SK-N-SH treated with all-trans-retinoic acid at 6 μM for 48 hours (cell line): ENCODE data around the gene EFNA4.

ENCODE experiments used
- ATAC-seq: fragments of 200-7000 bp; cut with Tn5 transposase; 3 replicates; pipeline ENCODE4 v1.9.1; 2020; ENCODE audit warnings: mild to moderate bottlenecking, moderate library complexity
- ARNTL ChIP-seq: fragments of 450-650 bp; formaldehyde crosslinking; IDR thresholded peaks from 2 replicates; pipeline ENCODE4 v1.5.0; 2020; ENCODE audit warnings: low read depth, mild to moderate bottlenecking, moderate library complexity, borderline replicate concordance
- BACH2 ChIP-seq: fragments of 250-450 bp; sonication (Bioruptor Pico); IDR thresholded peaks from 2 replicates; pipeline ENCODE4 v1.9.0; 2021; ENCODE audit warnings: mild to moderate bottlenecking, borderline replicate concordance
- CREB5 ChIP-seq: fragments of 250-450 bp; sonication (Bioruptor Pico); IDR thresholded peaks from 2 replicates; pipeline ENCODE4 v1.5.1; 2020; ENCODE audit warnings: low read depth, mild to moderate bottlenecking, moderate library complexity
- CSRNP3 ChIP-seq: fragments of 250-450 bp; sonication (Bioruptor Pico); IDR thresholded peaks from 2 replicates; pipeline ENCODE4 v1.5.1; 2021; ENCODE audit warnings: mild to moderate bottlenecking, moderate library complexity
- ESRRG ChIP-seq: fragments of 250-450 bp; sonication (Bioruptor Pico); IDR thresholded peaks from 2 replicates; pipeline ENCODE4 v1.6.1; 2021; ENCODE audit warnings: mild to moderate bottlenecking
- GLIS3 ChIP-seq: fragments of 250-450 bp; sonication (Bioruptor Pico); IDR thresholded peaks from 2 replicates; pipeline ENCODE4 v1.5.0; 2020; ENCODE audit warnings: mild to moderate bottlenecking, moderate library complexity
- ISL1 ChIP-seq: fragments of 250-450 bp; sonication (Bioruptor Pico); IDR thresholded peaks from 2 replicates; pipeline ENCODE4 v2.1.2; 2022; ENCODE audit warnings: mild to moderate bottlenecking, moderate library complexity
- OSR1 ChIP-seq: fragments of 250-450 bp; sonication (Bioruptor Pico); IDR thresholded peaks from 2 replicates; pipeline ENCODE4 v1.8.0; 2022; ENCODE audit warnings: moderate library complexity, mild to moderate bottlenecking, inconsistent platforms
- PPARA ChIP-seq: fragments of 250-450 bp; sonication (Bioruptor Pico); IDR thresholded peaks from 2 replicates; pipeline ENCODE4 v1.5.0; 2020; ENCODE audit warnings: mild to moderate bottlenecking, borderline replicate concordance
- RARB ChIP-seq: fragments of 250-450 bp; sonication (Bioruptor Pico); IDR thresholded peaks from 2 replicates; pipeline ENCODE4 v1.8.0; 2021; ENCODE audit warnings: mild to moderate bottlenecking, moderate library complexity
- SNAI2 ChIP-seq: fragments of 250-450 bp; sonication (Bioruptor Pico); IDR thresholded peaks from 2 replicates; pipeline ENCODE4 v1.5.0; 2020; ENCODE audit warnings: mild to moderate bottlenecking, moderate library complexity
- TCF4 ChIP-seq: fragments of 250-450 bp; sonication (Bioruptor Pico); IDR thresholded peaks from 2 replicates; pipeline ENCODE4 v1.8.0; 2021; ENCODE audit warnings: mild to moderate bottlenecking, moderate library complexity, borderline replicate concordance
- TOX ChIP-seq: fragments of 250-450 bp; sonication (Bioruptor Pico); IDR thresholded peaks from 2 replicates; pipeline ENCODE4 v1.8.0; 2021; ENCODE audit warnings: mild to moderate bottlenecking, moderate library complexity, borderline replicate concordance
- ZC3H10 ChIP-seq: fragments of 250-450 bp; sonication (Bioruptor Pico); IDR thresholded peaks from 2 replicates; pipeline ENCODE4 v1.5.1; 2021; ENCODE audit warnings: mild to moderate bottlenecking, moderate library complexity
- ZFP3 ChIP-seq: fragments of 250-450 bp; sonication (Bioruptor Pico); IDR thresholded peaks from 2 replicates; pipeline ENCODE4 v1.5.0; 2020; ENCODE audit warnings: mild to moderate bottlenecking, moderate library complexity
- ZFP30 ChIP-seq: fragments of 450-650 bp; formaldehyde crosslinking; IDR thresholded peaks from 2 replicates; pipeline ENCODE4 v1.5.0; 2022; ENCODE audit warnings: mild to moderate bottlenecking, moderate library complexity
- ZNF565 ChIP-seq: fragments of 450-650 bp; formaldehyde crosslinking; conservative IDR thresholded peaks from 2 replicates; pipeline ENCODE4 v1.5.0; 2020; ENCODE audit warnings: low read depth, mild to moderate bottlenecking, moderate library complexity
- ZNF70 ChIP-seq: fragments of 450-650 bp; formaldehyde crosslinking; IDR thresholded peaks from 2 replicates; pipeline ENCODE4 v1.5.0; 2020; ENCODE audit warnings: mild to moderate bottlenecking, moderate library complexity
- ZNF8 ChIP-seq: fragments of 450-650 bp; formaldehyde crosslinking; IDR thresholded peaks from 2 replicates; pipeline ENCODE4 v1.5.0; 2020; ENCODE audit warnings: mild to moderate bottlenecking, moderate library complexity
- TF ChIP-seq, protein P1 (sequence below): fragments of 250-450 bp; sonication (Bioruptor Pico); IDR thresholded peaks from 2 replicates; pipeline ENCODE4 v1.5.0; 2020; ENCODE audit warnings: mild to moderate bottlenecking, moderate library complexity
- TF ChIP-seq, protein P2 (sequence below): fragments of 250-450 bp; sonication (Bioruptor Pico); IDR thresholded peaks from 2 replicates; pipeline ENCODE4 v1.8.0; 2020; ENCODE audit warnings: mild to moderate bottlenecking, moderate library complexity, borderline replicate concordance
- TF ChIP-seq, protein P3 (sequence below): fragments of 250-450 bp; sonication (Bioruptor Pico); IDR thresholded peaks from 2 replicates; pipeline ENCODE4 v1.8.0; 2021; ENCODE audit warnings: low read depth, mild to moderate bottlenecking, moderate library complexity, borderline replicate concordance

EFNA4 gene

GRCh38 chr1:155092641-155093040 lies 29.1 kb downstream of the EFNA4 start:
- no peak for ATAC-seq
- TF ChIP-seq, protein P1, sequence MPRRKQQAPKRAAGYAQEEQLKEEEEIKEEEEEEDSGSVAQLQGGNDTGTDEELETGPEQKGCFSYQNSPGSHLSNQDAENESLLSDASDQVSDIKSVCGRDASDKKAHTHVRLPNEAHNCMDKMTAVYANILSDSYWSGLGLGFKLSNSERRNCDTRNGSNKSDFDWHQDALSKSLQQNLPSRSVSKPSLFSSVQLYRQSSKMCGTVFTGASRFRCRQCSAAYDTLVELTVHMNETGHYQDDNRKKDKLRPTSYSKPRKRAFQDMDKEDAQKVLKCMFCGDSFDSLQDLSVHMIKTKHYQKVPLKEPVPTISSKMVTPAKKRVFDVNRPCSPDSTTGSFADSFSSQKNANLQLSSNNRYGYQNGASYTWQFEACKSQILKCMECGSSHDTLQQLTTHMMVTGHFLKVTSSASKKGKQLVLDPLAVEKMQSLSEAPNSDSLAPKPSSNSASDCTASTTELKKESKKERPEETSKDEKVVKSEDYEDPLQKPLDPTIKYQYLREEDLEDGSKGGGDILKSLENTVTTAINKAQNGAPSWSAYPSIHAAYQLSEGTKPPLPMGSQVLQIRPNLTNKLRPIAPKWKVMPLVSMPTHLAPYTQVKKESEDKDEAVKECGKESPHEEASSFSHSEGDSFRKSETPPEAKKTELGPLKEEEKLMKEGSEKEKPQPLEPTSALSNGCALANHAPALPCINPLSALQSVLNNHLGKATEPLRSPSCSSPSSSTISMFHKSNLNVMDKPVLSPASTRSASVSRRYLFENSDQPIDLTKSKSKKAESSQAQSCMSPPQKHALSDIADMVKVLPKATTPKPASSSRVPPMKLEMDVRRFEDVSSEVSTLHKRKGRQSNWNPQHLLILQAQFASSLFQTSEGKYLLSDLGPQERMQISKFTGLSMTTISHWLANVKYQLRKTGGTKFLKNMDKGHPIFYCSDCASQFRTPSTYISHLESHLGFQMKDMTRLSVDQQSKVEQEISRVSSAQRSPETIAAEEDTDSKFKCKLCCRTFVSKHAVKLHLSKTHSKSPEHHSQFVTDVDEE (CRISPR knock-in tag): no peak
- TF ChIP-seq TOX (no peak), PPARA (no peak), CREB5 (no peak), ZNF8 (CRISPR knock-in tag) (no peak), ZFP30 (CRISPR knock-in tag) (no peak), ARNTL (CRISPR knock-in tag) (no peak), CSRNP3 (CRISPR knock-in tag) (no peak), ISL1 (CRISPR knock-in tag) (no peak), ZC3H10 (CRISPR knock-in tag) (no peak), ZNF70 (CRISPR knock-in tag) (no peak), BACH2 (CRISPR knock-in tag) (no peak), GLIS3 (no peak), ZFP3 (CRISPR knock-in tag) (no peak), TCF4 (CRISPR knock-in tag) (no peak), ESRRG (CRISPR knock-in tag) (no peak), SNAI2 (CRISPR knock-in tag) (no peak), RARB (CRISPR knock-in tag) (no peak)
- TF ChIP-seq, protein P2, sequence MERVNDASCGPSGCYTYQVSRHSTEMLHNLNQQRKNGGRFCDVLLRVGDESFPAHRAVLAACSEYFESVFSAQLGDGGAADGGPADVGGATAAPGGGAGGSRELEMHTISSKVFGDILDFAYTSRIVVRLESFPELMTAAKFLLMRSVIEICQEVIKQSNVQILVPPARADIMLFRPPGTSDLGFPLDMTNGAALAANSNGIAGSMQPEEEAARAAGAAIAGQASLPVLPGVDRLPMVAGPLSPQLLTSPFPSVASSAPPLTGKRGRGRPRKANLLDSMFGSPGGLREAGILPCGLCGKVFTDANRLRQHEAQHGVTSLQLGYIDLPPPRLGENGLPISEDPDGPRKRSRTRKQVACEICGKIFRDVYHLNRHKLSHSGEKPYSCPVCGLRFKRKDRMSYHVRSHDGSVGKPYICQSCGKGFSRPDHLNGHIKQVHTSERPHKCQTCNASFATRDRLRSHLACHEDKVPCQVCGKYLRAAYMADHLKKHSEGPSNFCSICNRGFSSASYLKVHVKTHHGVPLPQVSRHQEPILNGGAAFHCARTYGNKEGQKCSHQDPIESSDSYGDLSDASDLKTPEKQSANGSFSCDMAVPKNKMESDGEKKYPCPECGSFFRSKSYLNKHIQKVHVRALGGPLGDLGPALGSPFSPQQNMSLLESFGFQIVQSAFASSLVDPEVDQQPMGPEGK (CRISPR knock-in tag): no peak
- TF ChIP-seq, protein P3, sequence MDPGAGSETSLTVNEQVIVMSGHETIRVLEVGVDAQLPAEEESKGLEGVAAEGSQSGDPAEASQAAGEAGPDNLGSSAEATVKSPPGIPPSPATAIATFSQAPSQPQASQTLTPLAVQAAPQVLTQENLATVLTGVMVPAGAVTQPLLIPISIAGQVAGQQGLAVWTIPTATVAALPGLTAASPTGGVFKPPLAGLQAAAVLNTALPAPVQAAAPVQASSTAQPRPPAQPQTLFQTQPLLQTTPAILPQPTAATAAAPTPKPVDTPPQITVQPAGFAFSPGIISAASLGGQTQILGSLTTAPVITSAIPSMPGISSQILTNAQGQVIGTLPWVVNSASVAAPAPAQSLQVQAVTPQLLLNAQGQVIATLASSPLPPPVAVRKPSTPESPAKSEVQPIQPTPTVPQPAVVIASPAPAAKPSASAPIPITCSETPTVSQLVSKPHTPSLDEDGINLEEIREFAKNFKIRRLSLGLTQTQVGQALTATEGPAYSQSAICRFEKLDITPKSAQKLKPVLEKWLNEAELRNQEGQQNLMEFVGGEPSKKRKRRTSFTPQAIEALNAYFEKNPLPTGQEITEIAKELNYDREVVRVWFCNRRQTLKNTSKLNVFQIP (CRISPR knock-in tag): no peak

- TF ChIP-seq ARNTL (CRISPR knock-in tag) (no peak), ZNF565 (CRISPR knock-in tag) (no peak), TOX (no peak), OSR1 (no peak), BACH2 (CRISPR knock-in tag) (no peak), ZFP3 (CRISPR knock-in tag) (no peak), GLIS3 (no peak)
- TF ChIP-seq, protein P3 (CRISPR knock-in tag): no peak
- TF ChIP-seq, protein P2 (CRISPR knock-in tag): no peak
- peak; percentile 85 for ATAC-seq
Observed at GRCh38 chr1:155093911-155094621, 30.5 kb downstream of the EFNA4 start.
